ENCODE results near the gene SMTNL2. TPM values are rescaled to one million over a fixed set of nuclear protein-coding genes. Genes with fewer than 3 reads are reported as not detected.

Gene SMTNL2
- total RNA-seq, 1 experiment from 2014 or later = not detected

DNA sequence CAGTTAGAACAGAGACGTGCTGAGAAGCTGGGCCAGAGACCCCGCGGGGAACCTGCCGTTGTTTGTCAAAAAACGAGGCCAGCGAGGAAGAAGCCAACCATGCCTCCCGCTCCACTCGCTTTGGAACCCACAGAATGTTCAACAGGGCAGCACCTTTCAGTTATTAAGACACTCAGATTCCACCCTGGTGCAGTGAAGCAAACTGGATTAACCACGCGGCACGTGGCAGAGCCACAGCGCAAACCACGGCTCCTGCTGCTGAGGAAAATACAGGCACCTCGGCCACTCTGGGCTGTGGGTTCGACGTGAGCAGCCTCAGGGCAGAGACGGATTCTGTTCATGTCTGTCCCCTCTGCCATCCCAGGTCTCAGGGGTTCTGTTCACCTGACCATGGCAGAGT, 32.8 kb downstream of the SMTNL2 start:
- Histone ChIP-seq H3K9me3 (ENCODE audit: low read depth, low read length, poor library complexity, severe bottlenecking) (no peaks in the 10 kb centered on the region), H3K4me3 (ENCODE audit: low read depth, low read length, poor library complexity, severe bottlenecking) (no peak overlapping the region), H3K27ac (ENCODE audit: low read depth, low read length, poor library complexity, severe bottlenecking) (no peak overlapping the region), H3K4me1 (ENCODE audit: insufficient read depth, low read length, poor library complexity, severe bottlenecking) (no peaks in the 10 kb centered on the region), H3K27me3 (replicated peaks; ENCODE audit: insufficient read depth, low read depth, low read length, poor library complexity) (no peaks in the 10 kb centered on the region), H3K36me3 (ENCODE audit: insufficient read depth, low read length, poor library complexity, severe bottlenecking) (no peaks in the 10 kb centered on the region)
- no peak for DNase-seq (ENCODE audit: low spot score)
- TF ChIP-seq, protein P1, sequence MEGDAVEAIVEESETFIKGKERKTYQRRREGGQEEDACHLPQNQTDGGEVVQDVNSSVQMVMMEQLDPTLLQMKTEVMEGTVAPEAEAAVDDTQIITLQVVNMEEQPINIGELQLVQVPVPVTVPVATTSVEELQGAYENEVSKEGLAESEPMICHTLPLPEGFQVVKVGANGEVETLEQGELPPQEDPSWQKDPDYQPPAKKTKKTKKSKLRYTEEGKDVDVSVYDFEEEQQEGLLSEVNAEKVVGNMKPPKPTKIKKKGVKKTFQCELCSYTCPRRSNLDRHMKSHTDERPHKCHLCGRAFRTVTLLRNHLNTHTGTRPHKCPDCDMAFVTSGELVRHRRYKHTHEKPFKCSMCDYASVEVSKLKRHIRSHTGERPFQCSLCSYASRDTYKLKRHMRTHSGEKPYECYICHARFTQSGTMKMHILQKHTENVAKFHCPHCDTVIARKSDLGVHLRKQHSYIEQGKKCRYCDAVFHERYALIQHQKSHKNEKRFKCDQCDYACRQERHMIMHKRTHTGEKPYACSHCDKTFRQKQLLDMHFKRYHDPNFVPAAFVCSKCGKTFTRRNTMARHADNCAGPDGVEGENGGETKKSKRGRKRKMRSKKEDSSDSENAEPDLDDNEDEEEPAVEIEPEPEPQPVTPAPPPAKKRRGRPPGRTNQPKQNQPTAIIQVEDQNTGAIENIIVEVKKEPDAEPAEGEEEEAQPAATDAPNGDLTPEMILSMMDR (conservative IDR thresholded peaks at IDR 0.05; ENCODE audit: low read depth, low read length) = no peak
- no peak for TF ChIP-seq EZH2 (IDR thresholded peaks at IDR 0.05; ENCODE audit: borderline replicate concordance, low read depth, low read length, poor library complexity, severe bottlenecking)
- BruUV-seq (replicated peaks) = no TSS peak
- CTCF ChIA-PET = no interaction called here
- POLR2A ChIA-PET (ENCODE audit: low non-redundant PET) = no interaction called here
- intact Hi-C loops (cut with micrococcal nuclease; ENCODE audit: unreplicated experiment) = no loop called here

DNA sequence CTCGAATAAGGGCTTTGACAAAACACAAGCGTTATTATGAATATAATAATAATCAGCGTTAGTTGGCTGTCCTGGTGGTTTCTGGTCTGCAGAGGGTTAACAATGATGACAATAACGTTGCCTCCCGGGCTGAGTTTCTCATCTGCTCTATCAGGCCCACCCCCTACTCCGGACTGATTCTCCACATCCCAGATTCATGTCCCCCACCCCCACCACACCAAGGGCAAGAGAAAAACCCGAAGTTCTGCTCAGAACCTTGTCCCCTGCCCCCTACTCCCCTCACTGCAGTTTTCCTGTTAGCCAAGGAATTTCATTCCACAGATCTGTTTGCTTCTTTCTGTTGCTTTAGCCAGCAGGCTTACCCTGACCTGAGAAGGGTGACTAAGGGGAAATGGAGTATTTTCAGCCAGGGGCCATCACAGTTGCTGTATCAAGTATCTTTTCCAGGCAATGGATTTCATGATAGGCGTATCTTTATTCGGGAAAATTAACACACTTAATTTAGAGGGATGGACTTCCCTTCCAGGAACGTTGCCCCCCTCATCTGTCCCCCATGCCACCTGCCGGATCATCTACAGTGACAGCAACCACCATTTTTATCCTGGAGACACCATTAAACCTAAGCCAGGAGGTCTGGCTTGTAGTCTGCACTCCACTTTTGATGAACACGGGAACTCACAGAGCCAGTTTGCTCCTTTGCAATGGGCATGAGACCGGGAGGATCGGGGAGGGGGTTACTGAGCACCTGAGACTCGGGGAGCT, 33.4 kb downstream of the SMTNL2 start:
- H3K4me3 ChIP-seq (ENCODE audit: low read depth, low read length, poor library complexity, severe bottlenecking) = no peak overlapping the region
- ChIA-PET POLR2A (ENCODE audit: low non-redundant PET) (no interaction called here), CTCF (no interaction called here)
- intact Hi-C loops (cut with micrococcal nuclease; ENCODE audit: unreplicated experiment) = no loop called here
- no TSS peak for BruUV-seq (replicated peaks)
- no peaks in the 10 kb centered on the region for H3K27me3 ChIP-seq (replicated peaks; ENCODE audit: insufficient read depth, low read depth, low read length, poor library complexity)
- no peak overlapping the region for H3K27ac ChIP-seq (ENCODE audit: low read depth, low read length, poor library complexity, severe bottlenecking)
- no peaks in the 10 kb centered on the region for H3K36me3 ChIP-seq (ENCODE audit: insufficient read depth, low read length, poor library complexity, severe bottlenecking)
- no peaks in the 10 kb centered on the region for H3K9me3 ChIP-seq (ENCODE audit: low read depth, low read length, poor library complexity, severe bottlenecking)
- no peak for DNase-seq (ENCODE audit: low spot score)
- TF ChIP-seq EZH2 (IDR thresholded peaks at IDR 0.05; ENCODE audit: borderline replicate concordance, low read depth, low read length, poor library complexity, severe bottlenecking) = no peak
- TF ChIP-seq, protein P1 (conservative IDR thresholded peaks at IDR 0.05; ENCODE audit: low read depth, low read length) = no peak
- H3K4me1 ChIP-seq (ENCODE audit: insufficient read depth, low read length, poor library complexity, severe bottlenecking) = no peaks in the 10 kb centered on the region

DNA sequence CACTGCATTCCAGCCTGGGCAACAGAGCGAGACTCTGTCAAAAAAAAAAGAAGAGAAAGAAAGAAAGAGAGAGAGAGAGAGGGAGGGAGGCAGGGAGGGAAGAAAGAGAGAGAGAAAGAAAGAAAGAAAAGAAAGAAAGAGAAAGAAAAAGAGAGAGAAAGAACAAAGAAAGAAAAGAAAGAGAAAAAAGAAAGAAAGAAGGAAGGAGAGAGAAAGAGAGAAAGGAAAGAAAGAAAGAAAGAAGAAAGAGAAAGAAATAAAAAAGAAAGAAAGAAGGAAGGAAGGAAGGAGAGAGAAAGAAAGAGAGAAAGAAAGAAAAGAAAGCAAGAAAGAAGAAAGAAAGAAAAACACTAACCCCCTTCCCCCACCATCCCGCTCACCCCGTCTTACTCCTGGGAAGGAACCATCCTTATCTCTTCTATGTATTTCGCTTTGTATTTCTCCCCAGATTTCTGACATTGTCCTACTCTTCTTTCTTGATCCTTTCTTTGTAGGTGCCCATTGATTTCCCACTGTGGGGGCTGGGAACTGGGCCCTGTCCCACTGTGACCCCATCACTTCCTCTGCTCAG, 36.3 kb downstream of the SMTNL2 start:
- Histone ChIP-seq H3K27me3 (replicated peaks; ENCODE audit: insufficient read depth, low read depth, low read length, poor library complexity) (no peaks in the 10 kb centered on the region), H3K4me1 (ENCODE audit: insufficient read depth, low read length, poor library complexity, severe bottlenecking) (no peaks in the 10 kb centered on the region), H3K36me3 (ENCODE audit: insufficient read depth, low read length, poor library complexity, severe bottlenecking) (no peaks in the 10 kb centered on the region), H3K9me3 (ENCODE audit: low read depth, low read length, poor library complexity, severe bottlenecking) (no peaks in the 10 kb centered on the region), H3K4me3 (ENCODE audit: low read depth, low read length, poor library complexity, severe bottlenecking) (no peak overlapping the region), H3K27ac (ENCODE audit: low read depth, low read length, poor library complexity, severe bottlenecking) (no peak overlapping the region)
- BruUV-seq (replicated peaks) = no TSS peak
- no peak for DNase-seq (ENCODE audit: low spot score)
- ChIA-PET POLR2A (ENCODE audit: low non-redundant PET) (no interaction called here), CTCF (interaction anchor here (0.6 kb wide), 1 partner anchor 37 kb away, joined by 3 read pairs; no protein-coding TSS in a partner anchor)
- intact Hi-C loops (cut with micrococcal nuclease; ENCODE audit: unreplicated experiment) = no loop called here
- no peak for TF ChIP-seq EZH2 (IDR thresholded peaks at IDR 0.05; ENCODE audit: borderline replicate concordance, low read depth, low read length, poor library complexity, severe bottlenecking)
- TF ChIP-seq, protein P1 (conservative IDR thresholded peaks at IDR 0.05; ENCODE audit: low read depth, low read length) = no peak
